Dermis blood vessel endothelial cell (primary cell): ENCODE measurements around the gene TFIP11. TPM values are rescaled to one million over a fixed set of nuclear protein-coding genes. Genes with fewer than 3 reads are reported as not detected.
A peak's percentile ranks its signal among the peaks of the same experiment; 100 is the strongest.

ENCODE experiments used
- DNase-seq: peaks from one replicate; pipeline ENCODE4 v3.0.0; 2010
- total RNA-seq: library from RNA; depleted of rRNA; stranded (reverse); fragments of >200 nt; gene quantifications from 2 replicates; pipeline ENCODE4 v1.2.3, GENCODE V29; 2014

TFIP11 gene
- total RNA-seq, 1 donor from 2014 or later, result 54.1 TPM

- DNase-seq, result peak; percentile 75
Measured at GRCh38 chr22:26502688-26503561, 9.3 kb downstream of the TFIP11 start.

DNA sequence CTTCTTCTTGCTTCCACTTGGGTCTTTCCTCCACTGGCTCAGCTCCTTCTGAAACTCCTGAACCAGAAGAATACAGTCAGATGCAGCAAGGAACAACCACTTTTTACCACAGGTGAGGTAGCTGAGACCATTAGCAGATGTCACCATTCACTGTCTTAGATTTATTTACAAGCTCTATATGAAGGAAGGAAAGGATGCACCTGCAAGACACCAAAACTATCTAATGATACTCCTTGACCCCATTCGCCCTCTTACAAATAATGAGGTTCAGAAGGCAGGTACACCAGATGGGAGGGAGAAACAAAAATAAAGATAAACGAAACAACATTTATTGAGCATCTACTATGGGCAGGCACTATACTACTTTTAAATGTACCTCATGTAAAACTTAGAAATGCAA, 10.3 kb downstream of the TFIP11 start:
- no peak for DNase-seq

GRCh38 chr22:26499188-26499703, 13.0 kb downstream of the TFIP11 start:
- no peak for DNase-seq

GRCh38 chr22:26496456-26496855, 15.8 kb downstream of the TFIP11 start:
- no peak for DNase-seq

GRCh38 chr22:26494506-26494905, 17.8 kb downstream of the TFIP11 start:
- no peak for DNase-seq

DNA sequence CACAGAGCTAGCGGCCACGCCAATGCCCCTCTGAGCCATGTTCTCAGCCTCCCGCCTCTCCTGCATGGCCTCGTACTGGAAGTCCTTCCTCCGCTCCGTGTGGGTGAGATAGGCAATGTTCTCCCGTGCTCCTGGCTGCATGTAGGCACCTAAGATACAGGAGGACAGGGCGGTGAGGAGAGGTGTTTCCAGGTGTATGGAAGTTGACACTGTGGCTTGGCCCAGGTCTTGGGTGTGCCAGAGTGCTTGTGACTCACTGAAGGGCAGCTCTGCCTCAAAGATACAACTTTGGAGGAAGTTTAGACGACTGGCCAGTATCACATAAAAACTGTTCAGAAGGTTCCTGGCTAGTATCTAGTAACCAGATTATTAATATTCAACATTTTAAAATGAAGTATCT, 20.1 kb downstream of the TFIP11 start:
- DNase-seq, result no peak

DNA sequence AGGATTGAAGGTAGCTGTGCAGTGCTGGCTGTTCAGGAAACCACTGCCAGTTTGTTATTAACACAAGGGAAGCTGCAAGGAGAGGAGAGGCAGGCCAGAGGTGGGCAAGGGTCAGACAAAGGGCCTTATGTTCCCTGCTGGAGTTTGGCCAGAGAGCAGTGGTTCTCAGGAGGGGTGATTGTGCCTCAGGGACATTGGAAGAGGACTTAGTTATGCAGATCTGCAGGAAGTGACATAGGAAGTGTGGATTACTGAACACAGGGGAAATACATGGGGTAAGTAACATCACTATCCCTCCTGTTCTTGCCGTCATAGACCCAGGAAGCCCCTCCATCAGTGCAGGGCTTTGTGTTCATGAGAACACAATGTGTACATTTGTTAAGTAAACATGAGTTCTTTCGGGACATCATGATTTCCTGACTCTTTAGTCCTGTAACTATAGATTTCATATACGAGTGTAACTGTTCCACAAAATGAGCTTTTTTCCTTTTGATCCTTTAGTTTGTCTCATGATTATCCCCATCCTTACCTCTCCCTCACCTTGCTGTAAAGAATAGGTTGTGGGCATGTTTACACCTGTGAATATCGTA, 22.7 kb downstream of the TFIP11 start:
- DNase-seq, result peak; percentile 35

GRCh38 chr22:26487996-26488395, 24.3 kb downstream of the TFIP11 start:
- no peak for DNase-seq

DNA sequence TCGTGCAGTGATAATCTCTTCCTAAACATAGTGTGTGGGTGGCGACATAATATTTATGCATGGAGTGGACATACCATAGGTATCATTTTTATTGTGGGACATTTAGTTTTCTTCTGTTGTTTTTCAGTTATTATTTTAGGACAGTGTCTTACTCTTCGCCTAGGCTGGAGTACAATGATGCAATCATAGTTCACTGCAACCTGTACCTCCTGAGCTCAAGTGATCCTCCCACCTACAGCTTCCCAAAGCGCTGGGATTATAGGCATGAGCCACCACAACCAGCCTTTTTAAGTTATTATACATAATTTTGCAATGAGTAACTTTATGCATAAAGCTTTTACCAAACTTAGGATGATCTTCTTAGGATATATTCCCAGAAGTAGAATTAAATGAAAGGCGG, 25.9 kb downstream of the TFIP11 start:
- no peak for DNase-seq

GRCh38 chr22:26485806-26486390, 26.4 kb downstream of the TFIP11 start:
- no peak for DNase-seq

- DNase-seq, result no peak
Measured at GRCh38 chr22:26485013-26485412, 27.3 kb downstream of the TFIP11 start.

- peak; percentile 35 for DNase-seq
Measured at GRCh38 chr22:26484360-26484706, 27.9 kb downstream of the TFIP11 start.

DNA sequence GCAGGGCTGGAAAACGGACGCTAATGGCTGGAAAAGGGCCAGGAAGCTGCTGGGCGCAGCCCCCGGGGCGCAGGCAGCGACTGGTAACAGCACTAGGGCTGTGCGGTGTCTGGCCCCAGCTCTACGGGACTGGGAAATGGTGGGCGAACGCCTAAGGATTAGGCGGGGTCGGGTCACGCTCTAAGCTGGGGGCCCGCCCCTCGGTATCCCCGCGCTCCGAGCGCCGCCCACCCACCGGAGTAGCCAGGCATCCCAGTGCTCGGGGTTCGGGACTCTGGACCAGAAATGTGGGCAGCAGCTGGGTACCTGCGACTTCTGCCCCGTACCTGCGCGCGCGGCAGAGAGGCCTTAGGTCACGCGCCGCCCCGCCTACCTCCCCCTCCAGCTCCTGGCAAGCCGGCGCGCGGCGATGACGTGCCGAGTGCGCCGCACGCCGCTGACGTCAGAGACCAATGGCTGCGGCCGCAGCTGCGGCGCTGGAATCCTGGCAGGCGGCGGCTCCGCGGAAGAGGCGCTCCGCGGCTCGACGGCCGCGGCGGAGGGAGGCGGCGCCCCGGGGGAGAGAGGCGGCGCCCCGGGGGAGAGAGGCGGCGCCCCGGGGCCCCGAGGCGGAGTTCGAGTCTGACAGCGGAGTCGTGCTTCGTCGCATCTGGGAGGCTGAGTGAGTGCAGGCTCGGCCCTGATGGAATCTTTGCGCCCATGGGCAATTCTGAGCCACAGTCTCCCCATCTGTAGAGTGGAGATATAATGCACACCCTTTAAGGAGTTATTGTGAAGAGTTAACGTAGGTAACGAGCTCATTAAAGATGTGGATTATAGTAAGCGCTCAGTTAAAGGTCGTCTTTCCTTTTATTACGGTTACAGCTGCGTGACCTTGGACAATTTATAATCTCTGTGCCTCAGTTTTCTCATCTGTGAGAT, 28.6 kb downstream of the TFIP11 start, which contains the start of the genes HPS4 and SRRD:
HPS4 (minus strand) TSS at position 345 of the 921 bp plus-strand sequence. CDS start 2,021 bp downstream, outside the sequence.
SRRD (plus strand) TSS at position 439 of the 921 bp plus-strand sequence; CDS start at position 453, 14 bp downstream.
- peak; percentile 94 for DNase-seq

DNA sequence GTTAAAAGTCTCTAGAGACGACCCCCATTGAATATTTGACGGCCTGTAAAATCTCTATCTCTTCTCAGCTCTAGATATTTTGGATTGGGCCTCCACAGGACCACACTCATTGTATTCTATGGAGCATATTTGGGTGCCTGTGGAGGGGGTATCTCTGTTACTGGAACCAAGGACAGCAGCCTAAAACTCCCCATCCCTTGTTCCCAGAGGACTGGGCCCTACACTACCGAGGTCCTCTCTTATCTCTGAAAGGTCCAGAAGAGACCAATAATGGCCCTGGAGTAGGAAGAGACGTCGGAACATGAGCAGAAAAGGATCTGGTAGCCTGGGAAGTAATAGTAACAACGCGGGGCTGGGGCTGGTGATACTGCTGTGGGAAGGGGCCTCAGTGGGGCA, 29.2 kb downstream of the TFIP11 start:
- DNase-seq, result no peak

GRCh38 chr22:26482161-26482560, 30.1 kb downstream of the TFIP11 start:
- DNase-seq, result no peak

GRCh38 chr22:26481694-26482093, 30.6 kb downstream of the TFIP11 start:
- no peak for DNase-seq

DNA sequence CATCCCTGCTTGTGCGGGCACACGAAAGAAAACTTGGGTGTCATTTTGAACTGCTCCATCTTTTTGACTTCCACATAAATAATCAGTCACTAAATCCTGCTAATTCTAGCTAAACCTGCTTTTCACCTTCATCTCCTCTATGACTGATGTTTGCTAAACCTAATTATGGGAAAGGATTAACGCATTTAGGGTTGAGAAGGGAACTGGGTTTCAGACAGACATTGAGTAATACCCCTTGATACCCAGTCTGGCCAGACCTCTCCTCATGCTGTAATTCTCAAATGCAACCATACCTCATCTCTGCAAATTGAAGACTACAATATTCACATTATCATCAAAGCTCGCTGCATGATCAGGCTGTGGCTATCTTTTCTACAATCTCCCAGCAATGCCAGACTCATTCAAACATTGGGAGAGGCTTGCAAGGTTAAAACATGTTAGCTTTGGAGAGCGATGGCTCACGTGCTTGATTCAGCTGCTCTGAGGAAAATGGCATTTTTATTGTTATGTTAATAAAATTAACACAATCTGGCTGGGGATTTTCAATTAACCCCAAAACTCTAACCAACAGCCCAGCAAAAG, 31.1 kb downstream of the TFIP11 start:
- DNase-seq, result no peak

GRCh38 chr22:26480611-26480932, 31.7 kb downstream of the TFIP11 start:
- DNase-seq, result no peak

DNA sequence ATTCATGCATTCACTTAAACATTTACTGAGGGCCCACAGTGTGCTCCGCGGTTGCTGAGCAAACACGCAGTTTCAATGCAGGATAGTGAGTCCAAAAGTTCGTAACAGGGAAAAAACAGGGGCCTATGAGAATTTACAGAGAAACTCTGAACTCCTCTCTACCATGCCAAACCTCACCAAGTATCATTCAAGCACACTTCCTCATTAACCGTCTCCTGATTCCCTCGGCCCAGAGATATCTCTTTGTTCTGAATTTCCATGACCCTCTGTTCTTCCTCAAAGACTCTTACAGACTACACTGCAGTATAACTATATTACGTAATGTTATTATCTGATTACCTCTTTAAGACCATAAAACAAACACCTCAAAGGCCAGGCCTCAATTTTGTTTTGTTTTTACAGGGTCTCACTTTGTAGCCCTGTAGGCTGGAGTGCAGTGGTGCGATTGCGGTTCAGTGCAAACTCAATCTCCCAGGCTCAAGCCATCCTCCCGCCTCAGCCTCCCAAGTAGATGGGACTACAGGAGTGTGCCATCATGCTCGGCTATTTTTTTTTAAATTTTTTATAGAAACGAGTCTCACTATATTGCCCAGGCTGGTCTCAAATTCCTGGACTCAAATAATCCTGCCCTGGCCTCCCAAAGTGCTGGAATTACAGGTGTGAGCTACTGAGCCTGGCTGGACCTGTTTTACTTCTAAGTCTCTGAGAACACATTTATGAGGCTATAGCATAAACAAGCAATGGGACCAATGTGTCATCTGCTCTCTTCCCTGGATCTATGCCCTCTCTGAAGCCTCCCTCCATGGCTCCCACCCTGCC, 32.3 kb downstream of the TFIP11 start:
- peak; percentile 18 for DNase-seq

GRCh38 chr22:26479043-26479791, 33.1 kb downstream of the TFIP11 start:
- DNase-seq, result peak; percentile 32
